Brain microvascular endothelial cell (primary cell): Measurements from ENCODE around the gene SLC44A3.

Experiments
- DNase-seq: peaks from one replicate; pipeline ENCODE4 v3.0.0-alpha.2; 2020
- H3K27ac ChIP-seq: fragments of 250-450 bp; sonication (Bioruptor Pico); 2 replicates; pipeline ENCODE4 v1.5.1; 2020; ENCODE audit warnings: mild to moderate bottlenecking, moderate library complexity
- H3K27me3 ChIP-seq: fragments of 250-450 bp; sonication (Bioruptor Pico); replicated peaks from 2 replicates; pipeline ENCODE4 v1.5.1; 2020; ENCODE audit warnings: mild to moderate bottlenecking
- H3K36me3 ChIP-seq: fragments of 250-450 bp; sonication (Bioruptor Pico); replicated peaks from 2 replicates; pipeline ENCODE4 v1.5.1; 2020; ENCODE audit warnings: mild to moderate bottlenecking
- H3K4me3 ChIP-seq: 2 replicates; pipeline ENCODE4 v1.5.1; 2011; ENCODE audit warnings: low read depth, mild to moderate bottlenecking, control low read depth, low read length, moderate library complexity
- CTCF ChIP-seq: IDR thresholded peaks from 2 replicates; pipeline ENCODE4 v1.5.1; 2011; ENCODE audit warnings: low read depth, mild to moderate bottlenecking, moderate library complexity, low read length, control low read depth, inconsistent platforms; ENCODE audit errors: missing control alignments
- in situ Hi-C: cut with HindIII; loops from 2 replicates; pipeline ENCODE4 v1.10.0; 2017; ENCODE audit warnings: low sequenced_read_pairs, low pct_ligation_motif_present

Gene SLC44A3

GRCh38 chr1:94862718-94863117, 42.6 kb downstream of the SLC44A3 start:
- TF ChIP-seq CTCF, result no peak
- Histone ChIP-seq H3K36me3 (no peaks in the 10 kb centered on the region), H3K27me3 (no peaks in the 10 kb centered on the region), H3K27ac (peak overlapping the region; percentile 83), H3K4me3 (no peak overlapping the region)
- no peak for DNase-seq
- in situ Hi-C loops, result loop anchor here (25.0 kb wide), 1 partner anchor 175 kb away; no protein-coding TSS in a partner anchor

GRCh38 chr1:94863297-94863911, 43.2 kb downstream of the SLC44A3 start:
- no peak for DNase-seq
- no peak overlapping the region for H3K4me3 ChIP-seq
- H3K27me3 ChIP-seq, result no peaks in the 10 kb centered on the region
- in situ Hi-C loops, result loop anchor here (25.0 kb wide), 1 partner anchor 174 kb away; no protein-coding TSS in a partner anchor
- no peaks in the 10 kb centered on the region for H3K36me3 ChIP-seq
- H3K27ac ChIP-seq, result peak overlapping the region; percentile 83
- TF ChIP-seq CTCF, result no peak

- Histone ChIP-seq H3K36me3 (no peaks in the 10 kb centered on the region), H3K27ac (peak overlapping the region; percentile 83), H3K4me3 (no peak overlapping the region), H3K27me3 (no peaks in the 10 kb centered on the region)
- DNase-seq, result peak; percentile 86
- in situ Hi-C loops, result loop anchor here (25.0 kb wide), 1 partner anchor 173 kb away; no protein-coding TSS in a partner anchor
- no peak for TF ChIP-seq CTCF
These were observed 43.8 kb downstream of the SLC44A3 start for GRCh38 chr1:94863919-94864318.

- no peaks in the 10 kb centered on the region for H3K27me3 ChIP-seq
- peak overlapping the region; percentile 83 for H3K27ac ChIP-seq
- no peak for TF ChIP-seq CTCF
- no peak for DNase-seq
- no peak overlapping the region for H3K4me3 ChIP-seq
- in situ Hi-C loops, result loop anchor here (25.0 kb wide), 1 partner anchor 172 kb away; no protein-coding TSS in a partner anchor
- H3K36me3 ChIP-seq, result no peaks in the 10 kb centered on the region
These were observed 44.7 kb downstream of the SLC44A3 start for GRCh38 chr1:94864821-94865220.

GRCh38 chr1:94865360-94865759, 45.2 kb downstream of the SLC44A3 start:
- no peaks in the 10 kb centered on the region for H3K27me3 ChIP-seq
- TF ChIP-seq CTCF, result no peak
- peak overlapping the region; percentile 83 for H3K27ac ChIP-seq
- in situ Hi-C loops, result loop anchor here (25.0 kb wide), 1 partner anchor 172 kb away; no protein-coding TSS in a partner anchor
- H3K4me3 ChIP-seq, result no peak overlapping the region
- H3K36me3 ChIP-seq, result no peaks in the 10 kb centered on the region
- DNase-seq, result no peak
